HG03469 (cell line): ENCODE measurements around the gene S100A8.

Experiments
- ATAC-seq: cut with Tn5 transposase; IDR thresholded peaks from one replicate; pipeline ENCODE4 v1.9.1; 2021; ENCODE audit warnings: mild to moderate bottlenecking, moderate library complexity, moderate number of reproducible peaks; ENCODE audit not compliant: unreplicated experiment

The S100A8 gene

DNA sequence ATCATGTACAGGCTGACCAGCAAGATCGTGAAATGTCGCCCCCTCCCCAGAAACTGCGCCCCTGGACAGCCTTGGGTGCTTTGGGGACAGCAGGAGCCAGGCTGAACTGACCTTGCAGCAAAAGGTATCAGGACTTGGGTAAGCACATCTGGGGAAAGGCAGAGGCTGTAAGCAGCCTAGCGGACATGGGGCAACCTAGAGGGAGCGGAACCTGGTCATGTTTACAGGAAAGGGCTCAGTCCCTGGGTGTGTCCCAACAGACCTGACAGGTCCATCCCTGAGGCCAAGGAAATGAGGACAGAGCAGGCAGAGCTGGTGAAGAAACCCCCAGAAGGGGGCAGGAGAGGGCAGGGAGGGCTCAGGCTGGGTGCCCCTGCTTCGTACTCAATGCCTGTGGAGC is 3.1 kb upstream of the S100A8 start:
- no peak for ATAC-seq

- ATAC-seq = no peak
These were observed 1.9 kb upstream of the S100A8 start for GRCh38 chr1:153392822-153393221.

DNA sequence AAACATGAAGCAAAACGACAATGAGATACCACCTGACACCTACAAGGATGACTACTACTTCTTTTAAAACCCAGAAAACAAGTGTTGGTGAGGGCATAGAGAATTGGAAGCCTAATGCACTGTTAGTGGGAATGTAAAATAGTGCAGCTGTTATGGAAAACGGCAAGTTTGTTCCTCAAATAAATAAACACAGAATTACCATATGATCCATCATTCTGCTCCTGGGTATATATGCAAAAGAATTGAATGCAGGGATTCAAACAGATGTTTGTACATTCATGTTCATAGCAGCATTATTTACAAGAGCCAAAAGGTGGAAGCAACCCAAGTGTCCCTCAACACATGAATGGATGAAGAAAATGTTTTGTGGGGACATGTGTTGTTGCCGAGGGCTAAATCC is 1.4 kb upstream of the S100A8 start:
- ATAC-seq = no peak

DNA sequence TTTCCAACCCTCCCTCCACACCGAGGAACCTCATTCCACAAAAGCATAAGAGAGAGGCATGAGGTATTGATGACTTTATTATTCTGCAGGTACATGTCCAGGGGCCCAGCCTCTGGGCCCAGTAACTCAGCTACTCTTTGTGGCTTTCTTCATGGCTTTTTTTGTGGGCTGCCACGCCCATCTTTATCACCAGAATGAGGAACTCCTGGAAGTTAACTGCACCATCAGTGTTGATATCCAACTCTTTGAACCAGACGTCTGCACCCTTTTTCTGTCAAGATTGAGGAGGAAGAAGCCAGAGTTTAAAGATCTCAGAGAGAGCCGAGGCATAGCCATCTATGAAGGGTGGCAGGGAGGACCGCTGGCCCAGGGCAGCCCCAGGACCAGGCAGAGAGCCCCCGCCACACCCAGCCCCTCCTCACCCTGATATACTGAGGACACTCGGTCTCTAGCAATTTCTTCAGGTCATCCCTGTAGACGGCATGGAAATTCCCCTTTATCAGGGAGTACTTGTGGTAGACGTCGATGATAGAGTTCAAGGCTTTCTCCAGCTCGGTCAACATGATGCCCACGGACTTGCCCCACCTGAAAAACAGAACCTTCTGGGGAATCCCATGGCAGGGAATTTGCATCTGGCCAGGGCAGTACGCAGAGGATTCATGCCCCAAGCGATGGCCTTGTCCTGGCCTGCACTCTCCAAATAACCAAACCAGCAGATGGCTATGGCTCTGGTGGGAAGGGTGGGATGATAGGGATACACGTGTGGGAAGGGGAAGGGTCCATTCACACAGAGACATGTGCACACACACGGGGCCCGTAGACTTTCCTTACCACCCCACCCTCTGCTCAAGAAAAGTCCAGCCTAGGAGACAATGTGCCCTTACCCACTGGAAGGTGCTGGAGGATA is 647 bp downstream of the S100A8 start:
- ATAC-seq = no peak

DNA sequence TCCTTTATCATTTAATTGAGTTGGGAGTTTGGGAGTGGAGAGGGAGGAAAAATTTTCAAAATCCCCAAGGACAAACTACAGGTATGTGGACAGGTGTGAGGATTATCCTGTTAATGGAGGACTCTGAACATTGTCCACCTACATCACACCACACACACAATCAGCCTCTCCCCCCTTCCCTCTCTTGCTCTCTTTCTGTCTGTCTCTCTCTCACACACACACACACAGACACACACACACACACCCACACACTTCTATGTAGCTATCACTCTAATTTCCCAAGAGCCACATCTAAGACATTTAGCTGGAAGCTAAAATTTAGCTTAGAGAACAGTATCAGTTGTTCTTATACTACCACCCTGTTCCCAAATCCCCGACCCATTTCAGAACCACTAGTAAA is 1.5 kb downstream of the S100A8 start:
- no peak for ATAC-seq

GRCh38 chr1:153387785-153388184 is 3.1 kb downstream of the S100A8 start:
- ATAC-seq = no peak

DNA sequence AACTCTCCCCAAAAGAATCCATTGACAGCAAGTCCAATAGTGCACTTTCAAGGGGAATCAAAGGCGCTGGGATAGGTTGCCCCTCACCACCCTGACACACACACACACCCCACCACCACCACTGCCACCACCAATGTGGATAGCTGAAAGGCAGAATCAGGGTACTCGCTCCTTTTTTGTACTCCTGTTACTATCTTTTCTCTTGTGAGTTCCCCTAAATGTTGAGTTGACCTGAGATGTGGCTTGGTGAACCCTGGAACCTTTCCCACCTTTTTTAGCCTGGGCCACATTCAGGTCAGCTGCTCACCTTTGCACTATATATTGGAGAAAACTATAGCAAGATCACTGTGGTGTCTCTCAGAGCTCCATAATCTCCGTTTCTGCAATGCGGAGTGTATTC is 3.9 kb downstream of the S100A8 start:
- ATAC-seq = no peak

- no peak for ATAC-seq
These were observed 4.4 kb downstream of the S100A8 start for GRCh38 chr1:153386500-153386901.

GRCh38 chr1:153384958-153385580 is 5.8 kb downstream of the S100A8 start:
- no peak for ATAC-seq

DNA sequence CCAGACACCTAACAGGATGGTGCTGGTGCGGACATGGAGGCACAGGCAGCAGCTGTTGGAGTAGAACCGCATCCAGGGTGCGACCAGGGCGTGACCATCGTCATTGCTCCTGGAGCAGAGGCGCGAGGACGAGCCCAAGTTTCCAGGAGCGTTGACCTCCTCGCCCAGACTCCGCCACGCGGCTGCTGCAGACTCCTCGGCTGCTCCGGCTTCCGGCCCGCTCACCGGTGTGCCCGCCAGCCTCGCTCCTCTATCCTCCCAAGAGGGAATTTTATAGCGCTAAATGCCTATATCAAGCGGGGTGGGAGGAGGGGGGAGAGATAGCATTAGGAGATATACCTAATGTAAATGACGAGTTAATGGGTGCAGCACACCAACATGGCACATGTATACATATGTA is 10.2 kb downstream of the S100A8 start:
- no peak for ATAC-seq

DNA sequence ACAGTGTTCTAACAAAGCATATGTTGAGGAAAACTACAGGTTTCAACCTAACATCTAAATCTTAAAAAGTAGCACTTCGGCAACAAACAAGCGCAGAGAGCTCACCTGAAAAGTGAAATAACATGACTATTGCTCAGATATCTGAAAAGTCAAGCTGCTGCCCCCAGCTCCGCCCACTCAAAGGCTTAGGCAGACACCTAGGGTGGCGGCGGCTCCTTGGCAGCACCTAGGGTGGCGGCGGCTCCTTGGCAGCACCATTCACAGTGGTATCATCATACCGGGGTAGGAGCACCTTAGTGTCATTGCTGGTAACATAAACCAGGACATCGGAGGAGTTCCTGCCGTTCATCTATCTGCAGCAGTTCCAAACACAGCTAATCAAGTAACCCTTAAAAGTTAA is 11.3 kb downstream of the S100A8 start:
- ATAC-seq = no peak

- no peak for ATAC-seq
These were observed 15.4 kb downstream of the S100A8 start, which contains the start of gene S100A12 for GRCh38 chr1:153375511-153375910. Gene S100A12 (minus strand): TSS chr1:153375621. CDS start chr1:153374592, 1,029 bp downstream.

- no peak for ATAC-seq
These were observed 16.8 kb downstream of the S100A8 start for GRCh38 chr1:153374071-153374470.

DNA sequence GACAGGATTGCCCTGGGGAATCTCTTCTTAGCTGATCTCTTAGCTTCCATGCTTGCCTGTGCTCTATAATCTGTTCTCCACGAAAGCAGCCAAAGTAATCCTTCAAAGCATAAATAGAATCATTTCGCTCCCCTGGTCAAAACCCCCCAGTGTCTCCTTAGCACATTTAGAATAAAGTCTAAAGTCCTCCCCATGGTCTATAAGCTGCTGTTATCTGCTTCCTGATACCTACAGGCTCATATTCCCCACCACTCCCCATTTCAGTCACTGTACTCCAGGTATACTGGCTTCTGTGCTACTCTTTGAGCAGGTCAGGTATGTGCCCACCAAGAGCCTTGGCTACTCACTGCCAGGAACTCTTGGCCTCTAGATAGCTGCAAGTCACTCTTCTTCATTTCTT is 18.3 kb downstream of the S100A8 start:
- ATAC-seq = no peak

DNA sequence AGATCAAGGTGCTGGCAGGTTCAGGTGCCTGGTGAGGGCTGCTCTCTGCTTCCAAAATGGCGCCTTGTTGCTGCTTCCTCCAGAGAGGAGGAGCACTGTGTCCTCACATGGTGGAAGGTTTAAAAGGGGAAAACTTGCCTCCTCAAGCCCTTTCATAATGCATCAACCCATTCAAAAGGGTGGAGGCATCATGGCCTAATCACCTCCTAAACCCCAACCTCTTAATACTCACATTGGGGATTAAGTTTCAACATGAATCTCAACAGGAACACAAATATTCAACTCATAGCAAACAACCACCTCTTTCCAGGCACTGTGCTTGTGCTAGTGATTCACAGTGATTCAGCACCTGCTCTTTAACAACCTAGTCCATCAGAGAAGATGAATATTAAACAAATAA is 19.6 kb downstream of the S100A8 start:
- ATAC-seq = no peak

GRCh38 chr1:153370146-153370545 is 20.7 kb downstream of the S100A8 start:
- no peak for ATAC-seq

DNA sequence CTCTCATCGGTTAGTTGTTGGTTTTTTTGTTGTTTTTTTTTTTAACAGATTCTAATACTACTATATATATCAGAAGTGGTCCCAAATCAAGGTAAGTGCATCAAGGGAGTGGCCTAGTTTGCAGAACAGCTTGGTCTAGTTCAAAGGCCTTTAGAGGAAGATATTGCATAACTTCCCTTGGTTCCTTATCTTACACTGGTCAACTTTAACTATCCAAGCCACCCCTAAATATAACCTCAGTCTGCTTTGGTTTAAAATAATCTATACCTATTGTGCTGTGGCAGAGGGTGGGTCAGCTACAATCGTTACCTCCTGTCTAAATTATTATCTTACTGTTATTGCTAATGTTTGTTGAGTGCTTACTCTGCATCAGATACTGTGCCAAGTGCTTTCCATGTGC is 22.4 kb downstream of the S100A8 start:
- ATAC-seq = no peak

DNA sequence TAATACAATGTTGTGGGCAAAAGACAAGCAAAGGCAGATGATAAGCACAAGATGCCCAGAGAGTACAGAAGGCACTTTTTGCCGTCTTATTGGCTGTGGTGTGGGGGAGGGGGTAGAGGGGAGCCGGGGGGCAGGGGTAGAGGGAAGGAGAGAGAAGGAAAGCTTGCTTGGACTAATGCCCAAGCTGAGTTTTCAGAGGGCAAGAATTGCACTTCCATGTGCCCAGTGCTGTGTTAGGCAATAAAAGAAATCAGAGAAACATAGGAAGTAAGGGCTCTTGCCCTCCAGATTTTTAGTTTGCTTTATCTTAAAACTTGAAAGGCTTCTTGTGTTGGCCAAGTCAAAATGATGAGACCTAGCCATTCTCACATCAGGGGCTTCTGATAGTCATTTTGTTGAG is 23.8 kb downstream of the S100A8 start:
- ATAC-seq = no peak

DNA sequence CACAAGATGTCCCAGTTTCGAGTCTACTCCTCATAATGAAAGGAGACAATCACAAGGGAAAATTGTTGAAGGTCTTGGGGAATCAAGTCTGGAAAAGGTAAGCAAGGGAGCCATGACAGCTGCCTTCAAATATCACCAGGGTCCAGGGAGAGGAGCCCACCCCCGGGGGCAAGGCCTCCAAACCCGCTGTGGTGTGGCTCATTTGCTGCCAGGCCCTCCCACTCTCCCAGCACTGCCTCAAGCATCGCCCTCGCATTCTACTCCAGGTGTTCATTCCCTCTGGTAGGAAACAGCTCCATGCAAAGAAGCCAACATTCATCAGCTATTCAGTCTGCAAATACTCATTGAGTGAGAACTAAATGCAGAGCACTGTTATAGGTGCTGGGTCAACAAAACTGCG is 24.6 kb downstream of the S100A8 start:
- ATAC-seq = no peak

DNA sequence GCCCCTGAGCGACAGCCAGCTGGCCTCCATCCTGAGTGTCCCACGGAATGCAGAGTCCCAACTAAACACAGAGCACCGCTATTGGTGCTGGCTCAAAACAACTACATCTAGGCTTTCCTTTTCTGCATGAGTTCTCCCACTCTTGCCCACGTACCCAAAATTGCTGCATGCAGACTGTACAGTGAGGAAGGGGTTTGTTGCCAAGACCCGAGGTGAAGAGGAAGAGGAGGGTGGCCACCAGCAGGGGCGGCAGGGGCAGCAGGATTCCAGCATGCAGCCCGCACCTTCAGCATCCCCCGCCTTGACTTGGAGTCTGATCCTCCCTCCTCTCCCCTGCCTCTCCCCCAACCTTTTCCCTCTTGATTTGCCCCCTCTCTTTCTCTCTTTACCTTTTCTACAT is 25.2 kb downstream of the S100A8 start:
- ATAC-seq = no peak

DNA sequence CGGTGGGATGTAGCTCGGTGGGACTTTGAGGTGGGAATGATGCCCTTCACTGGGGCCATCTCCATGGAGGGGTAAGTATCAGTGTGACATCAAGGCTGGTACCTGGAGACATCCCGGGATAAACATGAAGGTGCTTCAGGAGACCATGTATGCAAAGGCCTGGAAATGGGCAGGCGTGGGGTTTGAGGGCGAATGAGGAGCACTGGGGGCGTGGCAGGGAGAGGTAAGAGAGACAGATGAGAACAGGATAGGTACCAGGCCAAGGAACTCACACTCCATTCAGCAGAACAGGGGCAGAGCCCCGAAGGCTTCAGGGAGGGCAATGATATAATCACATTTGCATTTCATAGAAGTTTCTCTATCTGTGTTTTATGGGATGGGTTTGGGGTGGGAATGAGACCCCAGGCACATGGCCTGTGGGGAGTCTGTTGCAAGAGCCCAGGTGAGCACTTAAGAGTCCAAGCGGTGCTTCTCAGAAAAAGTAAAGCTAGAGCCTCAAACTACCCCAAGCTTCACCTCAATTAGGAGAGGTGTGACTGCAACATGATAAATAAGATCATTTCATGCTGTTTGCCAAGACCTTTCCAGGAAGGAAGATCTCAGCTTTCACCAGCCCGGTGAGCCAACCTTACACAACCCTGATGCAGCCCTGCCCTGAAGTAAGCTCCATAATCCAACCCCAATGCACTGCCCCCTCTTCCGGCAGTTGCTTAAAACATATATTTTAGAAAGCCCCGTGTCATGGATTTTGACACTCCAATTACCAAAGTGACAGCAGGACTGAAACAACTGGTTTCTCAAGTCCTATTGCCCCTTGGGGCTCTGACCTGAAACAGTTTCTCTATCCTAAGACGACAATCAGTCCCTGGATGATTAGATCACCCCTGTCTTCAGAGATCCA is 25.9 kb downstream of the S100A8 start:
- ATAC-seq = no peak
